Lower leg skin (tissue), 4 donors: ENCODE data around the gene MED17. TPM values are rescaled to one million over a fixed set of nuclear protein-coding genes. Genes with fewer than 3 reads are reported as not detected.

Source experiments
- DNase-seq, 2 donors: peaks; one replicate each; pipeline ENCODE4 v3.0.0-alpha.2; 2019; ENCODE audit warnings: low spot score in 2 of 2
- H3K4me3 ChIP-seq: fragments of 200-600 bp; sonication (generic); 2 replicates; pipeline ENCODE4 v1.5.1; 2017; ENCODE audit warnings: mild to moderate bottlenecking, low read depth; ENCODE audit not compliant: poor library complexity, severe bottlenecking
- CTCF ChIP-seq, 3 donors: fragments of 450-650 bp; IDR thresholded peaks; one replicate each; pipeline ENCODE4 v1.5.1; 2016; ENCODE audit warnings: antibody characterized with exemption in 3 of 3, mild to moderate bottlenecking in 3 of 3, moderate library complexity in 2 of 3
- POLR2A ChIP-seq, 2 donors: fragments of 450-650 bp; IDR thresholded peaks; one replicate each; pipeline ENCODE4 v1.6.1; 2016 to 2017; ENCODE audit warnings: antibody characterized with exemption in 2 of 2, mild to moderate bottlenecking in 1 of 2, moderate library complexity in 1 of 2
- WGBS, 2 donors: methylation state at CpG; one replicate each; pipeline ENCODE4 v1.1.5; 2018; 5-methylcytosine and 5-hydroxymethylcytosine counted together
- intact Hi-C: fragments of 100-400 bp; cut with DNase I; formaldehyde crosslinking; loops from one replicate; pipeline ENCODE4 v1.15.0; 2023; ENCODE audit warnings: low total_unique reads
- total RNA-seq, 4 donors: library from RNA; depleted of rRNA; stranded (reverse); fragments of >200 nt; gene quantifications; one replicate each; pipeline ENCODE4 v1.1.0, GENCODE V29; 2016

Gene MED17
- total RNA-seq, 4 donors from 2014 or later = 25.2 to 42.1 (median 35.5) TPM

- WGBS, 2 donors = 74 to 77% methylated on average over 2 of the region's 2 CpGs
- no peak for TF ChIP-seq POLR2A (IDR thresholded peaks at IDR 0.05)
- intact Hi-C loops = no loop called here
- H3K4me3 ChIP-seq = no peak overlapping the region
- no peak for DNase-seq
Measured at GRCh38 chr11:93765551-93765950, 18.5 kb upstream of the MED17 start.

- TF ChIP-seq POLR2A (IDR thresholded peaks at IDR 0.05) = no peak
- intact Hi-C loops = no loop called here
- no peak for DNase-seq
- no peak overlapping the region for H3K4me3 ChIP-seq
- WGBS, 2 donors = 68 to 72% methylated on average over 5 of the region's 5 CpGs
Measured at GRCh38 chr11:93766504-93766903, 17.6 kb upstream of the MED17 start.

GRCh38 chr11:93767018-93767417 lies 17.1 kb upstream of the MED17 start:
- no peak overlapping the region for H3K4me3 ChIP-seq
- 80 to 86% methylated on average over 3 of the region's 3 CpGs for WGBS, 2 donors
- intact Hi-C loops = no loop called here
- TF ChIP-seq CTCF (IDR thresholded peaks at IDR 0.05) = no peak
- no peak for TF ChIP-seq POLR2A (IDR thresholded peaks at IDR 0.05)
- no peak for DNase-seq

GRCh38 chr11:93770160-93770559 lies 13.9 kb upstream of the MED17 start:
- no peak for DNase-seq
- intact Hi-C loops = no loop called here
- no peak overlapping the region for H3K4me3 ChIP-seq
- WGBS, 2 donors = 29 to 63% methylated on average over 1 of the region's 1 CpG
- TF ChIP-seq CTCF (IDR thresholded peaks at IDR 0.05) (no peak), POLR2A (IDR thresholded peaks at IDR 0.05) (no peak)

GRCh38 chr11:93772123-93772522 lies 12.0 kb upstream of the MED17 start:
- no peak overlapping the region for H3K4me3 ChIP-seq
- TF ChIP-seq POLR2A (IDR thresholded peaks at IDR 0.05) = no peak
- no peak for TF ChIP-seq CTCF (IDR thresholded peaks at IDR 0.05)
- intact Hi-C loops = no loop called here
- WGBS, 2 donors = 85 to 93% methylated on average over 4 of the region's 4 CpGs
- no peak for DNase-seq

GRCh38 chr11:93773045-93773477 lies 11.0 kb upstream of the MED17 start:
- 91 to 97% methylated on average over 3 of the region's 3 CpGs for WGBS, 2 donors
- intact Hi-C loops = no loop called here

More at GRCh38 chr11:93773045-93773477, 11.0 kb upstream of the MED17 start:
- TF ChIP-seq POLR2A (IDR thresholded peaks at IDR 0.05) (no peak), CTCF (IDR thresholded peaks at IDR 0.05) (no peak)
- DNase-seq = no peak
- no peak overlapping the region for H3K4me3 ChIP-seq
